HL-60 (cell line): ENCODE measurements around the gene SLC25A25.

Experiments used
- DNase-seq, 2 experiments: peaks; one replicate each; pipeline ENCODE4 v3.0.0-alpha.2; 2010 to 2020; ENCODE audit warnings: low read depth in 1 of 2, low spot score in 1 of 2
- H3K27ac ChIP-seq: fragments of 250-450 bp; sonication (Bioruptor Pico); replicated peaks from 2 replicates; pipeline ENCODE4 v1.5.1; 2020; ENCODE audit warnings: mild to moderate bottlenecking, moderate library complexity
- H3K27me3 ChIP-seq: fragments of 250-450 bp; sonication (Bioruptor Pico); 2 replicates; pipeline ENCODE4 v1.5.1; 2021; ENCODE audit warnings: mild to moderate bottlenecking, moderate library complexity; ENCODE audit not compliant: insufficient read depth, poor library complexity, severe bottlenecking
- H3K4me3 ChIP-seq: replicated peaks from 2 replicates; pipeline ENCODE4 v1.5.1; 2011; ENCODE audit warnings: mild to moderate bottlenecking, control low read depth, low read length; ENCODE audit not compliant: insufficient read depth
- CTCF ChIP-seq: IDR thresholded peaks from one replicate; pipeline ENCODE4 v1.5.1; 2011; ENCODE audit warnings: low read length, control low read depth, inconsistent platforms; ENCODE audit not compliant: insufficient read depth
- GABPA ChIP-seq: IDR thresholded peaks from 2 replicates; pipeline ENCODE4 v1.6.1; 2012; ENCODE audit warnings: low read depth
- POLR2AphosphoS5 ChIP-seq: IDR thresholded peaks from 2 replicates; pipeline ENCODE4 v1.6.1; 2012; ENCODE audit warnings: low read depth
- REST ChIP-seq: IDR thresholded peaks from 2 replicates; pipeline ENCODE4 v1.6.1; 2012; ENCODE audit warnings: low read depth; ENCODE audit not compliant: insufficient replicate concordance
- SPI1 ChIP-seq: IDR thresholded peaks from 2 replicates; pipeline ENCODE4 v1.6.1; 2012; ENCODE audit warnings: low read depth, mild to moderate bottlenecking, borderline replicate concordance

Gene SLC25A25

DNA sequence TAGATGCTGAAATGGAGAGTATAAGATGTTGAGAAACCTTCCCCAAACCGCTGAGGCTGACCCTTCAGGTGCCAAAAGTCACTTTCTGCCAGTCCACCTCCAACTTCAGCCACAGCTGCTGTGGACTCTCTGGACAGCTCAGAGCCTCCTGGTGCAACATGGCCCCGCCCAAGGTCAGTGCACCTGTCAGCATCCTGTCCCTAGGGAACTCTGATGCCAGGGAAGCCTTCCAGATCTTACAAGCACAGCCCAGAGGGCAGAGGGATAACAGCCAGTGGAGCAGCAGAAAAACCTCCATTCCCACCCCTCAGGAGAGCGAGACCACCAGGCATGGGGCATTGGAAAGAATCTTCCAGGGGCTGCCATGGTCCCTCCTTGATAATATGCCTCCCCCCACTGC lies 70.0 kb downstream of the SLC25A25 start:
- DNase-seq: no peak
- TF ChIP-seq SPI1 (no peak), GABPA (no peak), POLR2AphosphoS5 (no peak), REST (no peak), CTCF (no peak)
- H3K4me3 ChIP-seq: no peak overlapping the region
- no peaks in the 10 kb centered on the region for H3K27me3 ChIP-seq
- no peak overlapping the region for H3K27ac ChIP-seq

GRCh38 chr9:128139621-128140020 lies 71.6 kb downstream of the SLC25A25 start:
- no peak for TF ChIP-seq REST
- no peak for TF ChIP-seq CTCF
- Histone ChIP-seq H3K27ac (no peak overlapping the region), H3K4me3 (no peak overlapping the region), H3K27me3 (no peaks in the 10 kb centered on the region)
- no peak for DNase-seq

GRCh38 chr9:128141604-128142003 lies 73.6 kb downstream of the SLC25A25 start:
- Histone ChIP-seq H3K27ac (no peak overlapping the region), H3K27me3 (no peaks in the 10 kb centered on the region), H3K4me3 (no peak overlapping the region)
- TF ChIP-seq REST: no peak
- no peak for DNase-seq

GRCh38 chr9:128142061-128142460 lies 74.0 kb downstream of the SLC25A25 start:
- Histone ChIP-seq H3K27me3 (no peaks in the 10 kb centered on the region), H3K4me3 (no peak overlapping the region), H3K27ac (no peak overlapping the region)
- DNase-seq: no peak
- TF ChIP-seq GABPA (no peak), REST (no peak), CTCF (no peak), POLR2AphosphoS5 (no peak), SPI1 (no peak)
